Fibroblast of skin of back (primary cell): ENCODE data around the gene SCYGR8. TPM values are rescaled to one million over a fixed set of nuclear protein-coding genes. Genes with fewer than 3 reads are reported as not detected.
"Not testable (repeated sequence)": the region's sequence is repeated elsewhere in the genome, so short reads cannot be mapped to it uniquely, and the experiment has no call there.

Experiments
- DNase-seq: peaks from one replicate; pipeline ENCODE4 v3.0.0-alpha.2; 2013
- polyA plus RNA-seq, 2 experiments: library from polyadenylated mRNA; unstranded; fragments of 120-200 nt; gene quantifications; one replicate each; pipeline ENCODE4 v1.2.1, GENCODE V29; 2013; ENCODE audit not compliant: insufficient read length in 2 of 2

The SCYGR8 gene, protein sequence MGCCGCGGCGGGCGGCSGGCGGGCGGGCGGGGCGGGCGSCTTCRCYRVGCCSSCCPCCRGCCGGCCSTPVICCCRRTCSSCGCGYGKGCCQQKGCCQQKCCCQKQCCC
- polyA plus RNA-seq (2013, experiment 1 of 2; ENCODE audit: insufficient read length) = not detected
- not detected for polyA plus RNA-seq (2013, experiment 2 of 2; ENCODE audit: insufficient read length)

DNA sequence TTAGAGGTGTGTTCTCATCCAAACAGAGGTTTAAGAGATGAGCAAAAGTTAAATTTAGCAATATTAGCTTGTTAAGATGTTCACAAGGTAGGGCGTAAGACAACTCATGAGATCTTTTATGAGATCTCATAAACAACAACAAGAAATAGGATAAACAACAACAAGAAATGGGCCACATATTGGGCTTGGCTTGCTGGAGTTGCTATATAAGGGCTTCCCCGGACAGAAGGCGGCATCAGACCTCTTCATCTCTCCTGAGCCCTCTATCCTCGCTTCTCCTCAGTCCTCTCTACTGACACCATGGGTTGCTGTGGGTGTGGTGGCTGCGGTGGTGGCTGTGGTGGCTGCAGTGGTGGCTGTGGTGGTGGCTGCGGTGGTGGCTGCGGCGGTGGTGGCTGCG, at the start of gene SCYGR8:
Gene SCYGR8, plus strand, starts transcription at position 301 of the 400 bp plus-strand sequence. Its CDS starts 0 bp downstream, at position 301.
- no peak for DNase-seq

DNA sequence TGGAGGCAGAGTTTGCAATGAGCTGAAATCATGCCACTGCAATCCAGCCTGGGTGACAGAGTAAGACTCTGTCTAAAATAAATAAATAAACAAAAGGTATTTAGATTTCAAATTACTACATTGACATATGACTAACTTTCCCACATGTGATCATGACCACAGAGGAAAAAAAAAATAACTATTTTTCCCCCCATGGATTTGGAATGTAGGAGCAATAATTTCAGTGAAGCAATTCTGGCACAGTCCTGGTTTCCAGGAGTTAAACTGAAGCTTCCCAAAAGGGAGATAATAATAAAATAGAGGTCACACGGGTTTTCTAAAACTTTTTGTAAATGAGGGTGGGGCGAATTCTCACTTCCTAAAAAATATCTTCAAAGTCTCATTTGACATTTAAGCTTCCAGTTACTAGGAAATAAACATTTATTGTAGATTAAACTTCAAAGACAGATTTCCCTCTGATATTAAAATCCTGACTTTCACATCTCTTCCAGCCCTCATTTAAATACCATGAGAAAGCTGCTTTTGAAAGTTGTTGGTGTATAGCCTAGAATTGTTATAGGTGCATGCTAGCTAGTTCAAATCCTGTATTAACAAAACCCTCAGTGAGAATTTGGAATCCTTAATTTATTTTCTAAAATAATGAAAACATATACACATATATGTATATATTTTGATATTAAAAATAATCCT, 48.6 kb upstream of the SCYGR8 start:
- DNase-seq = no peak

DNA sequence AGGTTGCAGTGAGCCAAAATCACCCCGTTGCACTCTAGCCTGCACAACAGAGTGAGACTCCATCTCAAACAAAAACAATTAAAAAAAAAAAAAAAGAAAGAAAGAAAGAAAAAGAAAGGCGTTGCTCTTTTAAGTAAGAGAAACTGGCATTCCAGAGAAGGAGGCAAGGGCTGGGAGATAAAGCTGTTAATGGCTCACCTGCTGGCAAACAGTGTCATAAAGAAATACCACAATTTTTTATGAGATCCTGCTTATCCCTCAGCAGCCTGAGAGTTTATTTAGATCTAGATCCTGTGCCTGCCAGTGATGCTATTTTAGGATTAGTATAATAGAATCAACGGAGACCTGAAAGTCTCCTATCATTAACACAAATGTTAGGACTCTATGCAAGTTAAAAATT, 44.1 kb upstream of the SCYGR8 start:
- no peak for DNase-seq

DNA sequence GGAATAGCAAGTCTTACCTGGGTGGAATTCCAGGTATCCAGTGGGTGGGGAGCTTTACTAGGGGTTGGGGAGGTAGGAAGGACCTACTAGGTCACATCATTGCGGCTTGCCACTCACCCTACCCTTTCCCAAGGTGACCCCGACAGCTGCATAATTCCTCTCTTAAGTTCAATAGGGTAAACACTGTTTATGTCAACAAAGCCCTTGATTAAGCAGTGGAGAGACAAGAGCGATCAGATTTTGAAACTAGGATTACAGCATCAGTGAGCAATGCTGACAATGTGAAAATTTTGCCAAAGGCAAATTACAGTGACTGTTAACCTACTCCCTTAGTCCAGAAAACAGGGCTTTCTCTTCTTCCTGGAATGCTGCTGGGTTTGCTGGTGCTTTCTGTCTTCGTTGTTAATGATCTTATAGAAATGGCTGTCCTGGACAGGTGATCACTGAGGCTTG, 42.4 kb upstream of the SCYGR8 start:
- no peak for DNase-seq

DNA sequence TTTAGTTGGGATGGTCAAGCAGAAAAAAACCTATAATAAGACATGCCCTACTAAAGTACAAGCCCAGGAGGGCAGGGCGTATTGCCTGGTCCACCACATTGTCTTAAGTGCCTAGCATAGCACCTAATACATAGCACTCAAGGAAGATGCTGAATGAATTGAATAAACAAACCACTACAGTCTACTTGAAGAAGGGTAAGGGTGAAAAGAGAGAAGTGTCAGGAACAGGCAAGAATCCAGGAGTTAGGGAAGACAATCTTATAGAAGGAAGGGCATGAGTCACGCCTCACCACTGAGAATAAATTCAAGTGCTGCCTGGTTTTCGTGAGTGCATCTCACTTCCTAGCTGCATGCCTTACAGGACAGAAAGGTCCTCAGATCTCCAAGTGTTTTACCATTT, 41.7 kb upstream of the SCYGR8 start:
- DNase-seq = no peak

DNA sequence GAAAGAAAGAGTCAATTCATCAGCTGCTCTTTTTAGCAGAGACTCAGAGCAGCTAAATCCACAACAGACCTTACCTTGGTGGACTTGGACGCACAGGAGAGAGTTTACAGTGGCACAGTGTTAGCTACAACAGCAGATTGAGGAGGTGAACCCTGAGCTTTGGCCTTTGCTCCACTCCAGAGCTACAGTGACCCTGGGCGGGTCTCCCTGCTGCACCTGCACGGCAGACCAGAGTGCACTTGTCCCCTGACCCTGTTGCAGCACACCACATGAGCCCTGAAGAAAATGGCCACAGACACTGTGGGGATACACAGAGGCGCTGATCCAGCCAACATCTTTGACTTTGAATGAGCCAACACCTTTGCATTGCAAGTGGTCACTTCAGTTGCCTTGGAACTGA, 38.8 kb upstream of the SCYGR8 start:
- no peak for DNase-seq

DNA sequence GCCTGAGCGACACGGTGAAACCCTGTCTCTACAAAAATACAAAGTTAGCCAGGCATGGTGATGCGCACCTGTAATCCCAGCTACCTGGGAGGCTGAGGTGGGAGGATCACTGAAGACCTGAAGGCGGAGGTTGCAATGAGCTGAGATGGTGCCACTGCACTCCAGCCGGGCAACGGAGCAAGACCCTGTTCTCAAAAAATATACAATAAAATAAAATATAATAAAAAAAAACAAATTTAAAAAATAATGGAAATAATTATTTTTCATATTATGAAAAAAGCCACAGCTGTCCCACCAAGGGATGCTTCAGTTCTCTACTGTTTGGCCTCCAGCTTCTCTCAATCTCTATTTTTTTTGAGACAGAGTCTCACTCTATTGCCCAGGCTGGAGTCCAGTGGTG, 38.3 kb upstream of the SCYGR8 start:
- DNase-seq = no peak

DNA sequence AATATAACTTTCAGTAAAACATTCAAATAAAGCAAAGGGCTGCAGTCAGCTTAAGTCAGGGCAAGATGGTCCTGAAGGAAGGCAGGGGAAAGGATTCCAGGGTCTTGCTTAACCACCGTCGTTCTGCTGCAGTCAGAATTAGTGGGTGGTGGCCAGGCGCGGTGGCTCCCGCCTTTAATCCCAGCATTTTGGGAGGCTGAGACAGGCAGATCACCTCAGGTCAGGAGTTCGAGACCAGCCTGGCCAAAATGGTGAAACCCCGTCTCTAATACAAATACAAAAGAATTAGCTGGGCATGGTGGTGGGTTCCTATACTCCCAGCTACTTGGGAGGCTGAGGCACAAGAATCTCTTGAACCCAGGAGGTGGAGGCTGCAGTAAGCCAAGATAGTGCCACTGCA, 34.7 kb upstream of the SCYGR8 start:
- no peak for DNase-seq

DNA sequence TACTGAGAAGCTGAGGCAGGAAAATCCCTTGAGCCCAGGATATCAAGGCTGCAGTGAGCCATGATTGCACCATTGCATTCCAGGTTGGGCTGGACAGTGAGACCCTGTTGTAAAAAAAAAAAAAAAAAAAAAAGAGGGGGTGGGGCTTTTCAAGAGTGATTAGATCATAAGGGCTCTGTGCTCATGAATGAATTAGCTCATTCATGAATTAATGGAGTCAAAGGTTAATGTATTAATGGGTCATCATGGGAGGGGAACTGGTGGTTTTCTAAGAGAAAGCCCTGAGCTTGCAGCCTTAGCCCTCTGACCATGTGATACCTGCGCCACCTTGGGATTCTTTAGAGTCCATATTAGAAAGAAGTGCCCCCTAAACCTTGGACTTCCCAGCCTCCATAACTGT, 32.4 kb upstream of the SCYGR8 start:
- no peak for DNase-seq

DNA sequence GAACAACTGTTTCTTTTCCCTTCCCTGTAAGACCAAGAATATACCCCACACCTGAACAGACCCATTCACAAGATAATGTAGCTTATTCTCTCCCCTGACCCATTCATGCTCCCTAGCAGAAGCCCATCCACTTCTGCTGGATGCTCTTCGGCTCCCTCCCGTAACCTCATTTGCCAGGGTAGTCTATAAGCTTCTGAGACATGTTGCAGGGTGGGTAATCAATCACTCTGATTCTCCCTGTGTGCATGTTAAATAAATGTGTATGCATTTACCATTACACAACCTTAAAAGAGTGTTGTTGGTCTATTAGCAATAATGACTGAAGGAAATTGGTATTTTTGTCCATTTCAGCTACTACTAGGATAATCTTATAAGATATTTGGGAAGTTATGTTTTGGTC, 29.2 kb upstream of the SCYGR8 start:
- DNase-seq = no peak

DNA sequence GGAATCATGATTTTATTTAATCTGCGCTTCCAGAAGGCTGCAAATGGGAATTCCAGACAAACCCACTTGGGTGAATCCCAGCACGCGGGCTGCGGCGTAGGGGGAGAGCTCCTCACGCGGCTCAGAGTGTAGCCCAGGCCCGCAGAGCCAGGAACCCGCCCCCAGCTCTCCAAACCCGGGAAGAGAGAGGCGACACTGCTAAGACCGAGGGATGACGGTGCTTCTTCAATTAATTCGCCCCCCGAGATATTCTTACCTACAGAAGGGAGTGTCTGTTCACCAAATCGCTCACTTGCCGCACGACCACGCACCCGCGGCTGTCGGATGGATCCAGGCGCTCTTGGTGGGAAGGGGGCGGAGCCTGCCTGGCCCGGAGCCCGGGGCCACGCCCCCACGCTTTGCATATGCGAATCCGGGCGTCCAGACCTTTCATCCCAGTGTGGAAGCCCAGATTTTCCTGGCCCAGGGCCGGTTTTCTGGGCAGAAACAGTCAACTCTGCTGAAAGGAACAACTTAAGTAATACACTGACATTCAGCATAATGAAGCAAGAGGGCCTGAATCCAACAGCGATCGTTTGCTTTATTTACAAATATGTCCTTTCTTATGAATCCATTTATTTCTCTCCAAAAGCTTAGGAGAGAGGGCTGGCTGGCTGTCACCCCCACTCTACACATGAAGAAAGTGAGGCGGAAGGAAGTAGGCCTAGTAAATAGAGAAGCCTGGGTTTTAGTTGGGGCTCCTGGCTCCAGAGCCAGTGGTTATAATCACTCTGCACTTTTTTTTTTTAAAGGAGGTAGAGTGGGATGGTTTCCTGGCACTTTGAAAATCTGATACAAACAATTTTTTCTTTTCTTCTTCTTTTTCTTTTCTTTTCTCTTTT, 27.8 kb upstream of the SCYGR8 start, which contains the start of gene SLC19A3:
Gene SLC19A3, minus strand, starts transcription at position 342 of the 881 bp plus-strand sequence. CDS start 15,710 bp downstream, outside the sequence.
- peak; percentile 50 for DNase-seq

DNA sequence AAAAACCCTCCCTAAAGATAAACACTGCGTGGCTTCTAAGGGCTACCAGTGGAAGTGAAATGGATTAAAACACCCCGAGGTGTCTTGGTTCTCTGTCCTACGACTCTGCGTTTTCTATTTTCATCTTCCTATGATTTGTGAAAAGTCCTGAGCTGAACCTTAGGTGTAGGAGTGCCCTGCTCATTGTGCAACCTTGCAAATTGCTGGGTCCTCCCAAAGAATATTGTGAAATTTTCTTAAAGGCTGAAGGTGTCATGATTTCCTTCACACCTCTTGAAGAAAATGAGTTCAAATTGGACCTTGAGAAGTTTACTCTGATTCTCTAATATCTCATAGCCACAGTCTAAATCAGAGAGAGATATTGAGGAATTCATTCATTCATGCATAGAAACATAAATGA, 26.1 kb upstream of the SCYGR8 start:
- DNase-seq = no peak

DNA sequence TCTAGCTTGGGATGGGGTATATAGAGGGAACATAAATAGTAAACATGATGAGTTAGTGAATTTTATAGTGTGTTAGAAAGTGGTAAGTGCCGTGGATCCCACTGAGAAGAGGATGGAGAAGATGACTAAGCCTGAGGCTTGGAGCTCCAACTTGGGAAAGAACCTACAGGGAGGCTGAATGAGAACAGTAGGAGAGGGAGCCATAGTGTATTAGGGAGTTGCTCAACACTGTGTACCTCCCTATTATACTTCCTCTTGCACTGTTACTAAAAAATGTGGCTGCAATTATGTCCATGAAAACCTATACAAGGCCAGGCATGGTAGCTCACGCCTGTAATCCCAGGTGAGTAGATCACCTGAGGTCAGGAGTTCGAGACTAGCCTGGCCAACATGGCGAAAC, 25.0 kb upstream of the SCYGR8 start:
- no peak for DNase-seq

DNA sequence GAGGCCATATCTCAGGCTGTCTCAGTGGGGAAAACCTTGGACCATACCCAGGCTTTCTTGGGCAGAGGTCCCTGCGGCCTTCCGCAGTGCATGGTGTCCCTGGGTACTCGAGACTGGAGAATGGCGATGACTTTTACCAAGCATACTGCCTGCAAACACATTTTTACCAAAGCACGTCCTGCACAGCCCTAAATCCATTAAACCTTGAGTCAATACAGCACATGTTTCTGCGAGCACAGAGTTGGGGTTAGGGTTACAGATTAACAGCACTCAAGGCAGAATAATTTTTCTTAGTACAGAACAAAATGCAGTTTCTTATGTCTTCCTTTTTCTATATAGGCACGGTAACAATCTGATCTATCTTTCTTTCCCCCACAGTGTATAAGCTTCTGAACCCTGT, 22.9 kb upstream of the SCYGR8 start:
- not testable (repeated sequence) for DNase-seq

DNA sequence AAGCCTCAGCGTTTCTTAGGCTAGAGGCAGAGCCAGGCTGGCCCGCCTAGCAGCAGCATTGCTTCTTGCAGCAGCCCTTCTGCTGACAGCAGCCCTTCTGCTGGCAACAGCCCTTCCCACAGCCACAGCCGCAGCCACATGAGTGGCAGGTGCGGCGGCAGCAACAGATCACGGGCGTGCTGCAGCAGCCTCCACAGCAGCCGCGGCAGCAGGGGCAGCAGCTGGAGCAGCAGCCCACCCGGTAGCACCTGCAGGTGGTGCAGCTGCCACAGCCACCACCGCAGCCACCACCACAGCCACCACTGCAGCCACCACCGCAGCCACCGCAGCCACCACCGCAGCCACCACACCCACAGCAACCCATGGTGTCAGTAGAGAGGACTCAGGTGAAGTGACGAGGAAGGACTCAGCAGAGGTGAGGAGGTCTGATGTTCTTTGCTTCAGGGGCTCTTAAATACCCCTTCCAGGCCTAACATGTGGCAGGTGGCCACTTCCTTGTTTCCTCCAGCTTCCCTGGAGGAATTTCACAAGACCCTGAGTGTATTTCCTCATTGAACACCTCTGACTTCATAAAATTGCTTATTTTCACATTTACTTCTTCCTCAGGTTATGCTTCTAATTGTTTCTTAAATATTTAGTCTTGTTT, 21.2 kb upstream of the SCYGR8 start, which contains the start of gene SCYGR6:
Gene SCYGR6, minus strand, starts transcription at position 364 of the 646 bp plus-strand sequence. Its CDS starts 0 bp downstream, at position 364.
- no peak for DNase-seq

DNA sequence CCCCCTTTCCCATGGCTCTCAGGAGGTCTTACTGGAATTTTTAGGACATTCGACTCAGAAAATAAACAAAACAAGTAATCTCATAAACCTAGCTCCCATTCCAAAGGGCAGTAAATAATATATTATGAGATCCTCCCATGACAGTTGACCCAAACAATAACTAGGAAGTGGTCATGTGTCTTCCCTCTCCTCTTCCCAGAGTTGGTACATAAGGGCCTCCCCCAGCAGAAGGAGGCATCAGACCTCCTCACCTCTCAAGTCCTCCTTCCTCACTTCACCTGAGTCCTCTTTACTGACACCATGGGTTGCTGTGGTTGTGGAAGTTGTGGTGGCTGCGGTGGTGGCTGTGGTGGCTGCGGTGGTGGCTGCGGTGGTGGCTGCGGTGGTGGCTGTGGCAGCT, 17.7 kb upstream of the SCYGR8 start, which contains the start of gene SCYGR7:
Gene SCYGR7, plus strand, starts transcription at position 301 of the 400 bp plus-strand sequence. Its CDS starts 0 bp downstream, at position 301.
- no peak for DNase-seq

DNA sequence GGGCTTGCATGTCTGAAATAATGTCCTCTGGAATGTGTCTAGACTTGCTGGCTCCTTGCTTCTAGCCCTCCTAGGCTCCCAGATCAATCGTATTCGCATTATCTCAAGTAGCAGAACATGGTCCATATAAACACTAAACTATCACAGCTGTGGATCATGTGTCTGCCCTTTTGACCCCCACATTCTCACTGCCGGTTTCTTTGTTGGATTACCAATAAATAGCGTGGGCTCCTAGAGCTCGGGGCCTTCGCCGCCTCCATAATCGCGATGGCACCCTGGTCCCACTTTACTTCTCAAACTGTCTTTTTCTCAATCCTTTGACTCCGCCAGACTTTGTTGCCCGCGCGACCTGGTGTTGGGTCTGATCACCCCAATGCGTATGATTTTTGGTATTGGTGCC, 6.3 kb upstream of the SCYGR8 start:
- DNase-seq = no peak

DNA sequence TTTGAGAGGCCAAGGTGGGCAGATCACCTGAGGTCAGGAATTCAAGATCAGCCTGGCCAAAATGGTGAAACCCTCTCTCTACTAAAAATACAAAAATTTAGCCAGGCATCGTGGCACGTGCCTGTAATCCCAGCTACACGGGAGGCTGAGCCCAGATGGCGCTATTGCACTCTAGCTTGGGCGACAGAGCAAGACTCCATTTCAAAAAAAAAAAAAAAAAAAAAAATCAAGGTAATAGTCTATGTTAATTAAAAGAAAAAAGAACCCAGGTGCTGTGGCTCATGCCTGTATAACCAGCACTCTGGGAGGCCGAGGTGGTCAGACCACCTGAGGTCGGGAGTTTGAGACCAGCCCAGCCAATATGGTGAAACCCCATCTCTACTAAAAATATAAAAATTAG, 5.0 kb upstream of the SCYGR8 start:
- not testable (repeated sequence) for DNase-seq

DNA sequence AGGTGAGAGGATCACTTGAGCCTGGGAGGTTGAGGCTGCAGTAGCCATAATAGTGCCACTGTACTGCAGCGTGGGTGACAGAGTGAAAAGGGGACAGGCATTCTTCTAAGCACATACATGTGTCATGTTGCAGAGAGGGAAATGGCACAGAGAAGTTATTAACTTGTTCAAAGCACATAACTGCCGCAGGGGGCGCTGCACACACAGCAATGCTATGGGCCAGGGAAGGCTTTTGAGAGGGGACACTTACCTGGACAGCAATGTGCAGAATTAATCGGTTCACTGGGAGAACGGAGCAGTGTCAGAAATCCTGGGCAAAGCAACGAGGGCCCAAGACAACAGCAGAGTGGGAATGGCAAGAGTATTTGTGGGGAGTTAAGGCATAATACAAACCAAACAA, 2.4 kb downstream of the SCYGR8 start:
- no peak for DNase-seq

DNA sequence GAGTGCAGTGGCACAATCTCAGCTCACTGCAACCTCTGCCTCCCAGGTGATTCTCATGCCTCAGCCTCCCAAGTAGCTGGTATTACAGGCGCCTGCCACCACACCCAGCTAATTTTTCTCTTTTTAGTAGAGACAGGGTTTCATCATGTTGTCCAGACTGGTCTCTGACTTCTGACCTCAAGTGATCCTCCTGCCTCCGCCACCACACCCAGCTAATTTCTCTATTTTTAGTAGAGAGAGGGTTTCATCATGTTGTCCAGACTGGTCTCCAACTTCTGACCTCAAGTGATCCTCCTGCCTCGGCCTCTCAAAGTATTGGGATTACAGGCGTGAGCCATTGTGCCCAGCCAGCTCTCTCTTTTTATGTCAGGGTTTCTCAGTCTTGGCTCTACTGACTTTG, 10.6 kb downstream of the SCYGR8 start:
- not testable (repeated sequence) for DNase-seq

DNA sequence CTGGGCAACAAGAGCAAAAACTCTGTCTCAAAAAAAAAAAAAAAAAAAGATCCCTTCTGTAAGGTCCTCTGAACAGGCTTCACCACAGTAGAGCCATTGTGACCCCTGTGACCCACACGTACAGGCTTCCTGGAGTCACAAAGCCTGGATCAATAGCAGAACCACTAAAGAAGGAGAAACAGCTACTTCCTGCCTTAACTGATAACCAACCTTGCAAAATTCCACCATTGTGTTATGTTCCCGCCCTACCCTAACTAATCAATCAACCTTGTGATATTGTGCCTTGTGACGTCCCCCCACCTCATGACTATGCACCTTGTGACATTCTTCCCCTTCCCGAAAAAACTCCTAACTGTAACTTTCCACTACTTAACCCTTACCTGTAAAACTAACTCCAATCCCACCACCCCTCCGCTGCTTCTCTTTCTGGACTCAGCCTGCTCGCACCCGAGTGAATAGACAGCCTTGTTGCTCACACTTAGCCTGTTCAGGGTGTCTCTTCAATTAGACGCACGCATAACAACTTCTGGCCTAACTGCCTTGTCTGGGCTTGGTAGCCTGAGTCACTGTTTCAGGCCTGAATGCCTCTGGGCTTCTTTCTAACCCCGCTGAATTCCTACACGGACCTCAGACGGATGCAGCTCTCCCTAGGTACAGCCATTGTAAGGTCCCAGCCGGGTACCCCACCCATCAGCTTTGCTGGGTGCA, 13.9 kb downstream of the SCYGR8 start:
- DNase-seq = no peak
